Upper lobe of right lung (tissue), 1 donor: Measurements from ENCODE around the gene THSD4. TPM values are rescaled to one million over a fixed set of nuclear protein-coding genes. Genes with fewer than 3 reads are reported as not detected.
"Not testable (repeated sequence)": the region's sequence is repeated elsewhere in the genome, so short reads cannot be mapped to it uniquely, and the experiment has no call there.

Source experiments
- ATAC-seq: fragments of 200-7000 bp; cut with Tn5 transposase; one replicate; pipeline ENCODE4 v1.9.1; 2020; ENCODE audit warnings: mild to moderate bottlenecking, moderate library complexity
- DNase-seq: peaks from one replicate; pipeline ENCODE4 v3.0.0-alpha.2; 2020
- H3K27ac ChIP-seq: fragments of 200-600 bp; one replicate; pipeline ENCODE4 v1.8.0; 2022
- H3K27me3 ChIP-seq: fragments of 200-600 bp; one replicate; pipeline ENCODE4 v1.8.0; 2022; ENCODE audit warnings: mild to moderate bottlenecking
- H3K36me3 ChIP-seq: fragments of 200-600 bp; one replicate; pipeline ENCODE4 v1.8.0; 2022
- H3K4me1 ChIP-seq: fragments of 200-600 bp; one replicate; pipeline ENCODE4 v1.8.0; 2022
- H3K4me3 ChIP-seq: fragments of 200-600 bp; one replicate; pipeline ENCODE4 v1.8.0; 2022; ENCODE audit warnings: mild to moderate bottlenecking
- H3K9me3 ChIP-seq: fragments of 200-600 bp; one replicate; pipeline ENCODE4 v1.8.0; 2022
- CTCF ChIP-seq: fragments of 200-600 bp; IDR thresholded peaks from one replicate; pipeline ENCODE4 v1.8.0; 2022; ENCODE audit warnings: antibody characterized with exemption
- intact Hi-C: fragments of 100-400 bp; cut with DNase I; formaldehyde crosslinking; loops from one replicate; pipeline ENCODE4 v1.11.0; 2022
- total RNA-seq: library from RNA; stranded (reverse); fragmentation: NEBNext Ultra II Directional; extraction: Animal tissue kit (Norgen Biotek cat#: 25700); gene quantifications from one replicate; pipeline ENCODE4 v1.2.1, GENCODE V29; 2021
- donor health status: DM: no; HTN: yes; CAD: no; lungs with severe emphysema.

THSD4 gene
- total RNA-seq, 1 donor from 2014 or later = 25.6 TPM

GRCh38 chr15:71160976-71161375 is 45.7 kb downstream of the THSD4 start:
- intact Hi-C loops = no loop called here
- no peak for ATAC-seq

GRCh38 chr15:71162309-71162708 is 47.0 kb downstream of the THSD4 start:
- ATAC-seq = no peak
- intact Hi-C loops = no loop called here
- H3K4me3 ChIP-seq = no peak overlapping the region

More at GRCh38 chr15:71160976-71161375, 45.7 kb downstream of the THSD4 start:
- H3K27ac ChIP-seq = no peak overlapping the region
- no peaks in the 10 kb centered on the region for H3K9me3 ChIP-seq
- no peak for TF ChIP-seq CTCF
- no peaks in the 10 kb centered on the region for H3K27me3 ChIP-seq
- H3K4me3 ChIP-seq = no peak overlapping the region
- H3K4me1 ChIP-seq = no peaks in the 10 kb centered on the region
- no peaks in the 10 kb centered on the region for H3K36me3 ChIP-seq
- DNase-seq = no peak

GRCh38 chr15:71164606-71165005 is 49.3 kb downstream of the THSD4 start:
- ATAC-seq, H3K27ac ChIP-seq, DNase-seq, H3K27me3 ChIP-seq, H3K9me3 ChIP-seq, H3K4me3 ChIP-seq, intact Hi-C loops, H3K4me1 ChIP-seq, H3K36me3 ChIP-seq: not testable (repeated sequence)

More at GRCh38 chr15:71162309-71162708, 47.0 kb downstream of the THSD4 start:
- no peaks in the 10 kb centered on the region for H3K9me3 ChIP-seq
- H3K27me3 ChIP-seq = no peaks in the 10 kb centered on the region
- no peak overlapping the region for H3K27ac ChIP-seq
- no peak for DNase-seq
- H3K36me3 ChIP-seq = no peaks in the 10 kb centered on the region
- TF ChIP-seq CTCF = no peak
- H3K4me1 ChIP-seq = no peaks in the 10 kb centered on the region

GRCh38 chr15:71167445-71168165 is 52.3 kb downstream of the THSD4 start:
- Histone ChIP-seq H3K27me3 (no peaks in the 10 kb centered on the region), H3K4me1 (no peaks in the 10 kb centered on the region), H3K4me3 (no peak overlapping the region), H3K27ac (no peak overlapping the region), H3K36me3 (no peaks in the 10 kb centered on the region), H3K9me3 (peaks cover 6% of the 10 kb centered on the region)
- ATAC-seq (no peak), DNase-seq (no peak)
- intact Hi-C loops = no loop called here
- no peak for TF ChIP-seq CTCF

GRCh38 chr15:71168166-71168834 is 53.0 kb downstream of the THSD4 start:
- TF ChIP-seq CTCF = no peak
- Histone ChIP-seq H3K4me1 (no peaks in the 10 kb centered on the region), H3K9me3 (peaks cover 6% of the 10 kb centered on the region), H3K36me3 (no peaks in the 10 kb centered on the region), H3K27ac (no peak overlapping the region), H3K27me3 (no peaks in the 10 kb centered on the region), H3K4me3 (no peak overlapping the region)
- ATAC-seq = no peak
- no peak for DNase-seq
- intact Hi-C loops = no loop called here

- ATAC-seq (no peak), DNase-seq (no peak)
- no peak overlapping the region for H3K4me3 ChIP-seq
- TF ChIP-seq CTCF = no peak
- H3K9me3 ChIP-seq = peaks cover 6% of the 10 kb centered on the region
- H3K27ac ChIP-seq = no peak overlapping the region
- intact Hi-C loops = no loop called here
- no peaks in the 10 kb centered on the region for H3K4me1 ChIP-seq
- no peaks in the 10 kb centered on the region for H3K36me3 ChIP-seq
- no peaks in the 10 kb centered on the region for H3K27me3 ChIP-seq
Measured at GRCh38 chr15:71170163-71170562, 54.9 kb downstream of the THSD4 start.
